SK-N-SH treated with all-trans-retinoic acid at 6 μM for 48 hours (cell line): ENCODE data around the gene PTPRF.

Experiments used
- CSDC2 ChIP-seq: fragments of 250-450 bp; sonication (Bioruptor Pico); IDR thresholded peaks from 2 replicates; pipeline ENCODE4 v1.5.0; 2020; ENCODE audit warnings: mild to moderate bottlenecking, moderate library complexity
- PPARA ChIP-seq: fragments of 250-450 bp; sonication (Bioruptor Pico); IDR thresholded peaks from 2 replicates; pipeline ENCODE4 v1.5.0; 2020; ENCODE audit warnings: mild to moderate bottlenecking, borderline replicate concordance
- TCF4 ChIP-seq: fragments of 250-450 bp; sonication (Bioruptor Pico); IDR thresholded peaks from 2 replicates; pipeline ENCODE4 v1.8.0; 2021; ENCODE audit warnings: mild to moderate bottlenecking, moderate library complexity, borderline replicate concordance

DNA sequence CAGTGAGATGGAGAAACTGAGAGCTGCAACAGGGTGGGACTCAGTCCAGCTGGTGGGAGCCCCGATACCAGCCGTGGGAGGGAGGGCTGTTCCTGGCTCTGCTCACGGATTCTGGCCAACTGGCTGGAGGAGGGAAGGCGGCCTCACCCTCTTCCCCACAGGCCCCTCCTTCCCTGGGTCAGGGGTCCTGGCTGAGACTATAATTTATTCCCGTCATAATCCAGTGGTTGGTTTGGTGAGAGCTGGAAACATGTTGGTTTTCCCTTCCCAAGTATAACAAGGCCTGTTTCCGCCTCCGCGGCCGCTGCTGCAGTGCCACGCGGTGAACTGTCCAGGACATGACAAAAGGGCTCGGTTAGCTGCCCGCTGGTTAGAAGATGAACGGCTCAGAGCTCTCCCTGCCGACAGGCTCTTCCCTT is 10.0 kb downstream of the PTPRF start:
- TF ChIP-seq CSDC2 (no peak), PPARA (no peak), TCF4 (CRISPR knock-in tag) (no peak)
